Thyroid gland (tissue), 4 donors: ENCODE results near the gene TRPM1. TPM values are rescaled to one million over a fixed set of nuclear protein-coding genes. Genes with fewer than 3 reads are reported as not detected.

Experiments used
- DNase-seq, 2 donors: peaks; one replicate each; pipeline ENCODE4 v3.0.0-alpha.2; 2019
- H3K27ac ChIP-seq, 3 donors: fragments of 200-600 bp; sonication (generic); 1 replicate in 2 of 3; 2 replicates in 1 of 3; pipeline ENCODE4 v1.5.1; 2016 to 2019; ENCODE audit warnings: mild to moderate bottlenecking in 1 of 3, moderate library complexity in 1 of 3
- H3K27me3 ChIP-seq: fragments of 200-600 bp; sonication (generic); one replicate; pipeline ENCODE4 v1.5.1; 2019
- H3K36me3 ChIP-seq, 2 donors: fragments of 200-600 bp; sonication (generic); one replicate each; pipeline ENCODE4 v1.5.1; 2016 to 2019
- H3K4me1 ChIP-seq, 2 donors: fragments of 200-600 bp; sonication (generic); one replicate each; pipeline ENCODE4 v1.5.1; 2017 to 2019
- H3K4me3 ChIP-seq, 3 donors: fragments of 200-600 bp; sonication (generic); replicated peaks in 1 of 3; 1 replicate in 2 of 3; 2 replicates in 1 of 3; pipeline ENCODE4 v1.5.1; 2016; ENCODE audit warnings: mild to moderate bottlenecking in 1 of 3
- H3K9me3 ChIP-seq: fragments of 200-600 bp; sonication (generic); one replicate; pipeline ENCODE4 v1.5.1; 2017
- CTCF ChIP-seq, 6 experiments: fragments of 200-600 bp in 3 of 6; fragments of 450-650 bp in 3 of 6; sonication (generic) in 3 of 6; IDR thresholded peaks; one replicate each; pipeline ENCODE4 v1.5.1; 2016 to 2019; ENCODE audit warnings: antibody characterized with exemption in 6 of 6, mild to moderate bottlenecking in 2 of 6, inconsistent platforms in 1 of 6, moderate library complexity in 1 of 6
- POLR2A ChIP-seq, 2 donors: fragments of 450-650 bp; IDR thresholded peaks; one replicate each; pipeline ENCODE4 v1.6.1; 2017; ENCODE audit warnings: antibody characterized with exemption in 2 of 2, mild to moderate bottlenecking in 2 of 2, moderate library complexity in 1 of 2
- WGBS, 2 donors: methylation state at CpG; one replicate each; pipeline ENCODE4 v1.1.5; 2017; 5-methylcytosine and 5-hydroxymethylcytosine counted together
- intact Hi-C: fragments of 100-400 bp; cut with DNase I; formaldehyde crosslinking; loops from one replicate; pipeline ENCODE4 v1.15.1; 2023
- total RNA-seq, 4 donors: library from RNA; depleted of rRNA; stranded (reverse); fragments of >200 nt; gene quantifications; one replicate each; pipeline ENCODE4 v1.2.3, GENCODE V29; 2016

Gene TRPM1
- total RNA-seq, 4 donors from 2014 or later, result not detected

DNA sequence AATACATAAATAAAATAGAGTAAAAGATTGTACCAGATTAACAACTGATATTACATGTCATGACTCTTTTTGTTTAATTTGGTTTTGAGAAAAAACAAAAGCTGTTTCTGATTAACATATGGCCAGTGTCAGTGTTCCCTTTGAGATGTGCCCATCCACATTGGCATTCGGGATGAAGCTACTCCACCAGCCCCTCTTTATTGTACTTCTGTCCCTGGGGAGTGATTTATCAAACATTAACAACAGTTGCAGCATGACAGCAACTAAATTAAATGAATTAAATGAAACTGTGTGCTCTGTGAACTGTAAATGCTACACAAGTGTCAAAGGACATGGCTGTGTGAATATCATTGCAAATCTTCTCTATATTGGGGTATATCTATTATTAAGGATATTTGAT, 84.2 kb downstream of the TRPM1 start:
- Histone ChIP-seq H3K27me3 (no peaks in the 10 kb centered on the region), H3K9me3 (no peaks in the 10 kb centered on the region), H3K4me1 (peaks cover 0 to 16% of the 10 kb centered on the region in 2 donors), H3K36me3 (no peaks in the 10 kb centered on the region), H3K27ac (no peak overlapping the region), H3K4me3 (no peak overlapping the region)
- TF ChIP-seq CTCF (IDR thresholded peaks at IDR 0.05) (no peak), POLR2A (IDR thresholded peaks at IDR 0.05) (no peak)
- no peak for DNase-seq
- intact Hi-C loops, result no loop called here
- 57 to 74% methylated on average over 1 of the region's 1 CpG for WGBS, 2 donors

DNA sequence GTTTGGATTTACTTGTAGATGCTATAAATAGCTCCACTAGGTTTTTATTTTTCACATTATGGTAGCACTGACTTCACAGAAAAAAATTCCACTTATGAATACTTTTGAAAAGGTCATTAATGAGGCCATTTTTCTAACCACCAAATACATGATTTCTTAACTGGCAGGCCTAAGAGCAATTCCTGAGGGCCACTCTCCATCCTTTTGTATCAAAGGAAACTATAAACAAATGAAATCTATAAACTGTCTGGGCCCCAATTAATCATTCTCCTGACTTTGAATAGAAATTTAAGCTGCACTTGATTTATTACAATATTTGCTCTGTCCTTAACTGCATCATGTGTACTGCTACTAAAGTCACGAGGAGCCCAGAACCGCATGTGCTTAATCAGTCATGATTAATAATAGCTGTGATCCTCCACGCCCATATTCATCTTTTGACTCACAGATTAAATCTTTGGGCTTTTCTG, 85.0 kb downstream of the TRPM1 start:
- Histone ChIP-seq H3K36me3 (no peaks in the 10 kb centered on the region), H3K4me3 (no peak overlapping the region), H3K4me1 (peaks cover 0 to 16% of the 10 kb centered on the region in 2 donors), H3K27ac (no peak overlapping the region), H3K27me3 (no peaks in the 10 kb centered on the region), H3K9me3 (no peaks in the 10 kb centered on the region)
- no peak for DNase-seq
- intact Hi-C loops, result no loop called here
- 81 to 86% methylated on average over 3 of the region's 3 CpGs for WGBS, 2 donors
- TF ChIP-seq POLR2A (IDR thresholded peaks at IDR 0.05), result no peak
- TF ChIP-seq CTCF (IDR thresholded peaks at IDR 0.05), result no peak

GRCh38 chr15:31014608-31014925, 87.0 kb downstream of the TRPM1 start:
- DNase-seq, result no peak
- 67 to 68% methylated on average over 2 of the region's 2 CpGs for WGBS, 2 donors

GRCh38 chr15:31013863-31014607, 87.5 kb downstream of the TRPM1 start:
- peak in 1 of 2 donors; percentile 19 for DNase-seq
- Histone ChIP-seq H3K4me3 (no peak overlapping the region), H3K36me3 (no peaks in the 10 kb centered on the region), H3K27ac (peak overlapping the region; percentile 3 to 86 (median 69)), H3K4me1 (peaks cover 0 to 16% of the 10 kb centered on the region in 2 donors), H3K9me3 (no peaks in the 10 kb centered on the region), H3K27me3 (no peaks in the 10 kb centered on the region)
- TF ChIP-seq CTCF (IDR thresholded peaks at IDR 0.05), result no peak
- no peak for TF ChIP-seq POLR2A (IDR thresholded peaks at IDR 0.05)
- intact Hi-C loops, result no loop called here
- WGBS, 2 donors, result 42 to 54% methylated on average over 2 of the region's 2 CpGs

More at GRCh38 chr15:31014608-31014925, 87.0 kb downstream of the TRPM1 start:
- H3K4me1 ChIP-seq, result peaks cover 0 to 16% of the 10 kb centered on the region in 2 donors
- intact Hi-C loops, result no loop called here
- TF ChIP-seq POLR2A (IDR thresholded peaks at IDR 0.05) (no peak), CTCF (IDR thresholded peaks at IDR 0.05) (no peak)
- peak overlapping the region; percentile 3 to 86 (median 69) for H3K27ac ChIP-seq
- H3K4me3 ChIP-seq, result no peak overlapping the region
- no peaks in the 10 kb centered on the region for H3K9me3 ChIP-seq
- H3K36me3 ChIP-seq, result no peaks in the 10 kb centered on the region
- H3K27me3 ChIP-seq, result no peaks in the 10 kb centered on the region

- Histone ChIP-seq H3K9me3 (no peaks in the 10 kb centered on the region), H3K4me1 (peaks cover 0 to 16% of the 10 kb centered on the region in 2 donors), H3K27me3 (no peaks in the 10 kb centered on the region), H3K4me3 (no peak overlapping the region), H3K36me3 (no peaks in the 10 kb centered on the region), H3K27ac (no peak overlapping the region)
- WGBS, 2 donors, result 80 to 94% methylated on average over 2 of the region's 2 CpGs
- TF ChIP-seq POLR2A (IDR thresholded peaks at IDR 0.05) (no peak), CTCF (IDR thresholded peaks at IDR 0.05) (no peak)
- intact Hi-C loops, result no loop called here
- no peak for DNase-seq
These were observed 89.1 kb downstream of the TRPM1 start for GRCh38 chr15:31012455-31012854.
